Measurements from ENCODE around the gene MOB3A. TPM values are rescaled to one million over a fixed set of nuclear protein-coding genes. Genes with fewer than 3 reads are reported as not detected.

The MOB3A gene
- total and polyA plus RNA-seq, 10 of the 15 experiments (the other 5 are each of a cell fraction or from before 2014, with no cell fraction given): 7.5 to 229 (median 79.4) TPM

DNA sequence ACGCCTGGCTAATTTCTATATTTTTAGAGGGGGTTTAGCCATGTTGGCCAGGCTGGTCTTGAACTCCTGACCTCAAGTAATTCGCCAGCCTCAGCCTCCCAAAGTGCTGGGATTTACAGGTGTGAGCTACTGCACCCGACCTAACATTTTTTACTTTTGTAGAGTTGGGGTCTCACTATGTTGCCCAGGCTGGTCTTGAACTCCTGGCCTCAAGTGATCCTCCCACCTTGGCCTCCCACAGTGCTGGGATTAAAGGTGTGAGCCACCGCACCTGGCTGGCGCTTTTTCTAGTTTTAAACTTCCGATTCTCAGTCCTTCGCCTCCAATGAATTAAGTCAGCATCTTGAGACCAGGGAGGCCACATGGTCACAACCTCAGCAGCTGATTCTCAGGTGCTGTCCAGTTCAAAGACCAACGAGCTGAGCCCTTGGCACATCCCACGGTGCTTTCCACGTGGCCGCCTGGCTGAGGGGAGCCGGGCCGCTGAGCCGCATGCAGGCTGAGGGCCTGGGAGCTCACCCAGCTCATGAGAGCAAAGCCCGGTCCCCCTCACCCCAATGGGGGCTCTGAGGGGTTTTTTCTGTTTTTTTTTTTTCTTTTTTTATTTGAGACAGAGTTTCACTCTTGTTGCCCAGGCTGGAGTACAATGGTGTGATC is 46.2 kb upstream of the MOB3A start (continued):
- TF ChIP-seq, protein P1, sequence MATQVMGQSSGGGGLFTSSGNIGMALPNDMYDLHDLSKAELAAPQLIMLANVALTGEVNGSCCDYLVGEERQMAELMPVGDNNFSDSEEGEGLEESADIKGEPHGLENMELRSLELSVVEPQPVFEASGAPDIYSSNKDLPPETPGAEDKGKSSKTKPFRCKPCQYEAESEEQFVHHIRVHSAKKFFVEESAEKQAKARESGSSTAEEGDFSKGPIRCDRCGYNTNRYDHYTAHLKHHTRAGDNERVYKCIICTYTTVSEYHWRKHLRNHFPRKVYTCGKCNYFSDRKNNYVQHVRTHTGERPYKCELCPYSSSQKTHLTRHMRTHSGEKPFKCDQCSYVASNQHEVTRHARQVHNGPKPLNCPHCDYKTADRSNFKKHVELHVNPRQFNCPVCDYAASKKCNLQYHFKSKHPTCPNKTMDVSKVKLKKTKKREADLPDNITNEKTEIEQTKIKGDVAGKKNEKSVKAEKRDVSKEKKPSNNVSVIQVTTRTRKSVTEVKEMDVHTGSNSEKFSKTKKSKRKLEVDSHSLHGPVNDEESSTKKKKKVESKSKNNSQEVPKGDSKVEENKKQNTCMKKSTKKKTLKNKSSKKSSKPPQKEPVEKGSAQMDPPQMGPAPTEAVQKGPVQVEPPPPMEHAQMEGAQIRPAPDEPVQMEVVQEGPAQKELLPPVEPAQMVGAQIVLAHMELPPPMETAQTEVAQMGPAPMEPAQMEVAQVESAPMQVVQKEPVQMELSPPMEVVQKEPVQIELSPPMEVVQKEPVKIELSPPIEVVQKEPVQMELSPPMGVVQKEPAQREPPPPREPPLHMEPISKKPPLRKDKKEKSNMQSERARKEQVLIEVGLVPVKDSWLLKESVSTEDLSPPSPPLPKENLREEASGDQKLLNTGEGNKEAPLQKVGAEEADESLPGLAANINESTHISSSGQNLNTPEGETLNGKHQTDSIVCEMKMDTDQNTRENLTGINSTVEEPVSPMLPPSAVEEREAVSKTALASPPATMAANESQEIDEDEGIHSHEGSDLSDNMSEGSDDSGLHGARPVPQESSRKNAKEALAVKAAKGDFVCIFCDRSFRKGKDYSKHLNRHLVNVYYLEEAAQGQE (IDR thresholded peaks at IDR 0.05; ENCODE audit: low read depth, low read length): no peak
- TF ChIP-seq, protein P2, sequence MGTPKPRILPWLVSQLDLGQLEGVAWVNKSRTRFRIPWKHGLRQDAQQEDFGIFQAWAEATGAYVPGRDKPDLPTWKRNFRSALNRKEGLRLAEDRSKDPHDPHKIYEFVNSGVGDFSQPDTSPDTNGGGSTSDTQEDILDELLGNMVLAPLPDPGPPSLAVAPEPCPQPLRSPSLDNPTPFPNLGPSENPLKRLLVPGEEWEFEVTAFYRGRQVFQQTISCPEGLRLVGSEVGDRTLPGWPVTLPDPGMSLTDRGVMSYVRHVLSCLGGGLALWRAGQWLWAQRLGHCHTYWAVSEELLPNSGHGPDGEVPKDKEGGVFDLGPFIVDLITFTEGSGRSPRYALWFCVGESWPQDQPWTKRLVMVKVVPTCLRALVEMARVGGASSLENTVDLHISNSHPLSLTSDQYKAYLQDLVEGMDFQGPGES (IDR thresholded peaks at IDR 0.05): no peak
- TF ChIP-seq, protein P3, sequence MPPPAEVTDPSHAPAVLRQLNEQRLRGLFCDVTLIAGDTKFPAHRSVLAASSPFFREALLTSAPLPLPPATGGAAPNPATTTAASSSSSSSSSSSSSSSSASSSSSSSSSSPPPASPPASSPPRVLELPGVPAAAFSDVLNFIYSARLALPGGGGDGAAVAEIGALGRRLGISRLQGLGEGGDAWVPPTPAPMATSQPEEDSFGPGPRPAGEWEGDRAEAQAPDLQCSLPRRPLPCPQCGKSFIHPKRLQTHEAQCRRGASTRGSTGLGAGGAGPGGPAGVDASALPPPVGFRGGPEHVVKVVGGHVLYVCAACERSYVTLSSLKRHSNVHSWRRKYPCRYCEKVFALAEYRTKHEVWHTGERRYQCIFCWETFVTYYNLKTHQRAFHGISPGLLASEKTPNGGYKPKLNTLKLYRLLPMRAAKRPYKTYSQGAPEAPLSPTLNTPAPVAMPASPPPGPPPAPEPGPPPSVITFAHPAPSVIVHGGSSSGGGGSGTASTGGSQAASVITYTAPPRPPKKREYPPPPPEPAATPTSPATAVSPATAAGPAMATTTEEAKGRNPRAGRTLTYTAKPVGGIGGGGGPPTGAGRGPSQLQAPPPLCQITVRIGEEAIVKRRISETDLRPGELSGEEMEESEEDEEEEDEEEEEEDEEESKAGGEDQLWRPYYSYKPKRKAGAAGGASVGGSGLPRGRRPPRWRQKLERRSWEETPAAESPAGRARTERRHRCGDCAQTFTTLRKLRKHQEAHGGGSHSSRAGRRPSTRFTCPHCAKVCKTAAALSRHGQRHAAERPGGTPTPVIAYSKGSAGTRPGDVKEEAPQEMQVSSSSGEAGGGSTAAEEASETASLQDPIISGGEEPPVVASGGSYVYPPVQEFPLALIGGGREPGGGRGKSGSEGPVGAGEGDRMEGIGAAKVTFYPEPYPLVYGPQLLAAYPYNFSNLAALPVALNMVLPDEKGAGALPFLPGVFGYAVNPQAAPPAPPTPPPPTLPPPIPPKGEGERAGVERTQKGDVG (CRISPR knock-in tag; IDR thresholded peaks at IDR 0.05): no peak
- TF ChIP-seq TCF12 (IDR thresholded peaks at IDR 0.05; ENCODE audit: low read depth, low read length) (no peak), CEBPB (IDR thresholded peaks at IDR 0.05; ENCODE audit: borderline replicate concordance in 1 of 2, low read depth in 2 of 2, low read length in 2 of 2) (no peak), ATF7 (IDR thresholded peaks at IDR 0.05; ENCODE audit: low read depth) (no peak), ZSCAN29 (IDR thresholded peaks at IDR 0.05) (no peak)
- TF ChIP-seq, protein P4, sequence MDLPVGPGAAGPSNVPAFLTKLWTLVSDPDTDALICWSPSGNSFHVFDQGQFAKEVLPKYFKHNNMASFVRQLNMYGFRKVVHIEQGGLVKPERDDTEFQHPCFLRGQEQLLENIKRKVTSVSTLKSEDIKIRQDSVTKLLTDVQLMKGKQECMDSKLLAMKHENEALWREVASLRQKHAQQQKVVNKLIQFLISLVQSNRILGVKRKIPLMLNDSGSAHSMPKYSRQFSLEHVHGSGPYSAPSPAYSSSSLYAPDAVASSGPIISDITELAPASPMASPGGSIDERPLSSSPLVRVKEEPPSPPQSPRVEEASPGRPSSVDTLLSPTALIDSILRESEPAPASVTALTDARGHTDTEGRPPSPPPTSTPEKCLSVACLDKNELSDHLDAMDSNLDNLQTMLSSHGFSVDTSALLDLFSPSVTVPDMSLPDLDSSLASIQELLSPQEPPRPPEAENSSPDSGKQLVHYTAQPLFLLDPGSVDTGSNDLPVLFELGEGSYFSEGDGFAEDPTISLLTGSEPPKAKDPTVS (IDR thresholded peaks at IDR 0.05; ENCODE audit: low read depth, low read length): no peak
- TF ChIP-seq, protein P5, sequence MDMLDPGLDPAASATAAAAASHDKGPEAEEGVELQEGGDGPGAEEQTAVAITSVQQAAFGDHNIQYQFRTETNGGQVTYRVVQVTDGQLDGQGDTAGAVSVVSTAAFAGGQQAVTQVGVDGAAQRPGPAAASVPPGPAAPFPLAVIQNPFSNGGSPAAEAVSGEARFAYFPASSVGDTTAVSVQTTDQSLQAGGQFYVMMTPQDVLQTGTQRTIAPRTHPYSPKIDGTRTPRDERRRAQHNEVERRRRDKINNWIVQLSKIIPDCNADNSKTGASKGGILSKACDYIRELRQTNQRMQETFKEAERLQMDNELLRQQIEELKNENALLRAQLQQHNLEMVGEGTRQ (IDR thresholded peaks at IDR 0.05; ENCODE audit: borderline replicate concordance, low read depth, low read length): no peak
- TF ChIP-seq, protein P6, sequence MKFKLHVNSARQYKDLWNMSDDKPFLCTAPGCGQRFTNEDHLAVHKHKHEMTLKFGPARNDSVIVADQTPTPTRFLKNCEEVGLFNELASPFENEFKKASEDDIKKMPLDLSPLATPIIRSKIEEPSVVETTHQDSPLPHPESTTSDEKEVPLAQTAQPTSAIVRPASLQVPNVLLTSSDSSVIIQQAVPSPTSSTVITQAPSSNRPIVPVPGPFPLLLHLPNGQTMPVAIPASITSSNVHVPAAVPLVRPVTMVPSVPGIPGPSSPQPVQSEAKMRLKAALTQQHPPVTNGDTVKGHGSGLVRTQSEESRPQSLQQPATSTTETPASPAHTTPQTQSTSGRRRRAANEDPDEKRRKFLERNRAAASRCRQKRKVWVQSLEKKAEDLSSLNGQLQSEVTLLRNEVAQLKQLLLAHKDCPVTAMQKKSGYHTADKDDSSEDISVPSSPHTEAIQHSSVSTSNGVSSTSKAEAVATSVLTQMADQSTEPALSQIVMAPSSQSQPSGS (IDR thresholded peaks at IDR 0.05; ENCODE audit: low read length): no peak
- TF ChIP-seq, protein P7, sequence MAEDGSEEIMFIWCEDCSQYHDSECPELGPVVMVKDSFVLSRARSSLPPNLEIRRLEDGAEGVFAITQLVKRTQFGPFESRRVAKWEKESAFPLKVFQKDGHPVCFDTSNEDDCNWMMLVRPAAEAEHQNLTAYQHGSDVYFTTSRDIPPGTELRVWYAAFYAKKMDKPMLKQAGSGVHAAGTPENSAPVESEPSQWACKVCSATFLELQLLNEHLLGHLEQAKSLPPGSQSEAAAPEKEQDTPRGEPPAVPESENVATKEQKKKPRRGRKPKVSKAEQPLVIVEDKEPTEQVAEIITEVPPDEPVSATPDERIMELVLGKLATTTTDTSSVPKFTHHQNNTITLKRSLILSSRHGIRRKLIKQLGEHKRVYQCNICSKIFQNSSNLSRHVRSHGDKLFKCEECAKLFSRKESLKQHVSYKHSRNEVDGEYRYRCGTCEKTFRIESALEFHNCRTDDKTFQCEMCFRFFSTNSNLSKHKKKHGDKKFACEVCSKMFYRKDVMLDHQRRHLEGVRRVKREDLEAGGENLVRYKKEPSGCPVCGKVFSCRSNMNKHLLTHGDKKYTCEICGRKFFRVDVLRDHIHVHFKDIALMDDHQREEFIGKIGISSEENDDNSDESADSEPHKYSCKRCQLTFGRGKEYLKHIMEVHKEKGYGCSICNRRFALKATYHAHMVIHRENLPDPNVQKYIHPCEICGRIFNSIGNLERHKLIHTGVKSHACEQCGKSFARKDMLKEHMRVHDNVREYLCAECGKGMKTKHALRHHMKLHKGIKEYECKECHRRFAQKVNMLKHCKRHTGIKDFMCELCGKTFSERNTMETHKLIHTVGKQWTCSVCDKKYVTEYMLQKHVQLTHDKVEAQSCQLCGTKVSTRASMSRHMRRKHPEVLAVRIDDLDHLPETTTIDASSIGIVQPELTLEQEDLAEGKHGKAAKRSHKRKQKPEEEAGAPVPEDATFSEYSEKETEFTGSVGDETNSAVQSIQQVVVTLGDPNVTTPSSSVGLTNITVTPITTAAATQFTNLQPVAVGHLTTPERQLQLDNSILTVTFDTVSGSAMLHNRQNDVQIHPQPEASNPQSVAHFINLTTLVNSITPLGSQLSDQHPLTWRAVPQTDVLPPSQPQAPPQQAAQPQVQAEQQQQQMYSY (CRISPR knock-in tag; IDR thresholded peaks at IDR 0.05): no peak

Measured in GM12878 (cell line).